ENCODE results near the gene PRAC2.

The PRAC2 gene

DNA sequence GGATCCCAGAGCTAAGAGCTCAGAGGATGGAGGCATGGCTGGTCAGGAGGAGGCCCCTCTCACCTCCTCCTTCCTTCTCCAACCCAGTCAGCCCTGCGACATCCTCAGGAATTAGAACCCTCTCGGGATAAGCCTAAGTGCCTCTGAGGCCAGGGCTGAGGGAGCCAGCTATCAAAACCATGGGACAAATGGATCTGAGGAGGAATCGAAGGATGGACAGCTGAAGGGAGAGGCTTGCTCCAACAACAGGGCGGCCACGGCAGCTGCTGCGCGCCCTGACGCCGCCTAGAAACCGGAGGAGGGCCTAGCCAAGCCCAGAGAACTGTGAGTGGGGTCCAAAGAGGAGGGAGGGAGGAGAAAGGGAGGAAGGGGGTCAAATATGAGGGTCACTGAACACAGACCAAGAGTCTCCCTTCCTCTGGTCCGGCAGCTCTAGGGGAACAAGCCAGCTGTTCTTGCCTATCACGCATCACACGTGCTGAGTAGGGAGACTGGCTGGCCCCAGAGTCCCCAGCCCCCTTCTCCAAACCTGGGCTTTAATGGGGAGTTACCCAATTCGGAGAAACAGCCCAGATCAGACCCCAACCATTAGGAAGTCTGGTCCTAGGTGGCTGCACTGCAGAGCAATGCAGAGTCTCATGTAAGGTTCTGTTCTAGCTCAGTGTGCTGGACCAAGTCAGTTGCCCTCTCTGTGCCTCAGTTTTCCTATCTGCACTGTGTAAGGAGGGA is 11.5 kb downstream of the PRAC2 start:
- no peak for DNase-seq

- no peak for DNase-seq
Measured at GRCh38 chr17:48735062-48735351, 12.0 kb downstream of the PRAC2 start.

DNA sequence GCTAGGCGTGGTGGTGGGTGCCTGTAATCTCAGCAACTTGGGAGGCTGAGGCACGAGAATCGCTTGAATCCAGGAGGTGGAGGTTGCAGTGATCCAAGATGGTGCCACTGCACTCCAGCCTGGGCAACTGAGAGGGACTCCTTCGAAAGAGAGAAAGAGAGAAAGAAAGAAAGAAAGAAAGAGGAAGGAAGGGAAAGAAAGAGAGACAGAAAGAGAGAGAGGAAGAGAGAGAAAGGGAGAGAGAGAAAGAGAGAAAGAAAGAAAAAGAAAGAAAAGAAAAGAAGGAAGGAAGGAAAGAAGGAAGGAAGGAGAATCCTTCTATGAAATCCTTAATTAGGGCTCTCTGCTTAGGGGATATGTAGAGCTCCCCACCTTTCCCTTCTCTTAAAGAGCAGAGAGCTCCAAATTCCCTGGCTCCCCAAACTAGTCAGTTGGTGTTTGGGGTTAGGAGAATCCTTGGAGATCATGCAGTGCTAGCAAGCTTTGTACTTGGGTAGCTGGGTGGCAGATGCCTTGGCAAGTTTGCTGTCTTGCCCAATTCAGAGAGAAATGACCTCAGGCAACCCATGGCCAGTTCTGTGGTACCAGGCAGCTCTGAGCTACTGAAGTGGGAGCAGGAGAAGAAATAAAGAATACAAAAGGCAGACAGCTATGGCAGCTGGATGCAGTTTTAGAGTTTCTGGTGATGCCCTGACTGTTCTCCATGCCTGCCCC is 14.5 kb downstream of the PRAC2 start:
- no peak for DNase-seq

- no peak for DNase-seq
Measured at GRCh38 chr17:48738424-48738802, 15.4 kb downstream of the PRAC2 start.

GRCh38 chr17:48738803-48739526 is 16.0 kb downstream of the PRAC2 start:
- no peak for DNase-seq

DNA sequence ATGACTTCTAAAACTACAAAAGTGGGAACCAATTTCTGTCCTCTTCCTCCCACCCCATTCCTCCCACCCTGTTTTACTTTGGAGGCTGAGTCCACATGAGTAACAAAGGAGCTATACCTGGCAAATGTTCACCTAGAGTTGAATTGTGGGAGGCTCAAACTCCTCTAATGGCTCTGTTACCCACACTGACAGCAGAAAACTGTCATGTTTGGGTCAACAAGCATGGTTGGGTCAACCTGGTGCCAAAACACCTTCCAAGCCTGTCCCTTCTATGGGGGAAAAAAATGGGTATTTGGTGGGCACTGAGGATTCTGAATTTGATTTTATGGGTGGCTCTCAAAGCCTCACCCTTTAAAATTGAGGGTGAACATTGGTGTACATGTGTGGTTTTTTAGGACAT is 17.6 kb downstream of the PRAC2 start:
- DNase-seq, result no peak

- DNase-seq, result no peak
Measured at GRCh38 chr17:48745381-48746275, 22.6 kb downstream of the PRAC2 start.

DNA sequence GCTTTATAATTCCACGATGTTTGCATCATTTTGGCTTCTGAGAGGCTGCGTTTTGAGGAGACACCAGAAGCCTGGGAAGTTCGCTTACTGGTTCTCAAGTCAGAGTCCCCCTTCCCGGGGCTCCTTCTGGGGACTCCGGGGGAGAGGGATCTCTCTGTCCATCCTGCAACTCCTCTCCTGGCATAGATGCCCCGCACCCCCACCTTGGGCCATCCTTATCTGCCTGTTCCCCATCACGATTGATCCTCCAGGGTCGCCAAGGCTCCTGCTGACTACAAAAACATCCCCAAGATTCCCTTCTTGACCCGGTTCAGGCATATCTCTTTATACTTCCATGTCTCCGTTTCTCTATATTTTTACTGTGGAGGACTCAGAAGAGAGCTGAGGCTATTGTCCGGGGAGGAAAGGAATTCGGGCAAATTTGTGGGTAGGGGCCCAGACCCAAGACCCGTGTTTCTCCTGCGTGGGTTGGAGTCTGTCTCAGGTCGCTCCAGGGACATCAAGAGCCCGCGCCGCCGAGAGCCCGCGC is 24.0 kb downstream of the PRAC2 start:
- DNase-seq, result no peak

DNA sequence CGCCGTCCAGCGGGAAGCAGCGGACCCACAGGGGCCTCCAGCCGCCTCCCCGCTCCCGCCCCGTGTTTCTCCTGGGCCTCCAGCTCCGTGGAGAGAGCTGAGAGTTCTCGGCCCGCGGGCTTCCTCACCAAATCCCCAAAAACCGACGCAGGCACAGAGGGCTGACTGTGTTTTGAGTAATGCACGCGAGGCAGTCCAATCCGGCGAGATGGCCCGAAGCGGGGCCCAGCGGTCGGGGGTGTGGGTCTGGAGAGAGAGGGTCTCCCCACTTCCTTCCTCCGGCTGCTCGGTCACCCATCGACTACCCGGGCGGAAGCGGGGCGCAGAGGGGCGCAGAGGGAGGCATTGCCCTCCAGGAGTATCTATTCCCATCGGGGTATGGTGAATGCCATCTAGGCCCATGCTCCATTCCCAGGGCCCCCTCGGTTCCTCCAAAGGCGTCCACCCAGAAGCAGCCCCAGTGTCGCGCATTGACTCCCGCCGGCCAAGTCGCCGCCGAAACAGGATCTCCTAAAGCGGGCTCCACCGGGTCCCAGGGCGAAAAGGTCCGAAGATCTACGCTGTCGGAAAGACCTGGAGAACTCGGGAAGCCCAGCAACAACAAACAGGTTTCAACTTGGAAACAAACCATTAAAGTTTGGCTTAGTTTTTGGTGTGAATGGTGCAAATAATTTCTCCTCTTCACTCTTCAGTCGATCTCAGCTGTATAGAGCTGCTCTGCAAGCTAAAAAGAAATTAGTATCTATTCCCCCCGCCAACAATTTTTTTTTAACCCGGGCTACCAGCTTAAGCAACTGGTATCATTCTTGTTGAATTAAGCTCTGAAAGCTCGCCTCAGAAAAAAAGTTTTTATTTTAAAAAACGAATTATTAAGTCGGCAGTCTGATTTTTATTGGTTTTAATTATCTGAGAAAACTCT is 24.7 kb downstream of the PRAC2 start:
- no peak for DNase-seq

DNA sequence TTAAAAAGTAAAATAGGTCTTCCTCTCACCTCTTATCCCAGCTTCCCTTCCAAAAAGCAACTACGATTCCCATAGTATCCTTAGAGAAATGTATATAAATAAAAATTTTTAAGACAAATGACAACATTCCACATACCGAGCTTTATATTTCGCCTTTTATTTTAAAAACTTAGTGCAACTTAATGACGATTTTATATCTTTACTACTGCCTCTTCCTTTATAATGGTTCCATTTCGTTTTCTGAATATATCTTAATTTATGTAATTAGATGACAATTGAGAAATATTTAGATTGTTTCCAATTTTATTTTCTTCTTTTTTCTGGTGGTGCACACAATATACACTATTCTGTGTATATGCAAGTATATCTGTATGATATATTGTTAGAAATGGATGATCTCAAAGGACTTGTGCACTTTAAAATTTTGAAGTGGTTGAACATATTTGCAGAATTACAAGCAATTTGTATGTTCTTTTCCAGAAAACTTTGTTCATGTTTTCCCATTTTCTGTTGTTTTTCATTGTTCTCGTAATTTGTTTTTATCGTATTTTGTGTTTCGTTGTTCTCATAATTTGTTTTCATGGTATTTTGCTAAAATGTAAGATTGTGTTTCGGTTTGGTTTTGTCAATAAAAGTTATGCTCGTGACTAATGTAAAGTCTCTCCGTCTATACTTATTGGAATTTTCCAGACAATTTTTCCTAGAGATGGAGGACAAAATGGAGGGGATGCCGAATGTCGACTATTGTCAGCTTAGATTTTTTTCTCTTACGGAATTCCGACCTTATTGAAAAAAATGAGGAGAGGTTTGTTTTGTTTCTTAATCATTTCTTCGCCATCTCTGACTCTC is 26.0 kb downstream of the PRAC2 start:
- DNase-seq, result no peak

DNA sequence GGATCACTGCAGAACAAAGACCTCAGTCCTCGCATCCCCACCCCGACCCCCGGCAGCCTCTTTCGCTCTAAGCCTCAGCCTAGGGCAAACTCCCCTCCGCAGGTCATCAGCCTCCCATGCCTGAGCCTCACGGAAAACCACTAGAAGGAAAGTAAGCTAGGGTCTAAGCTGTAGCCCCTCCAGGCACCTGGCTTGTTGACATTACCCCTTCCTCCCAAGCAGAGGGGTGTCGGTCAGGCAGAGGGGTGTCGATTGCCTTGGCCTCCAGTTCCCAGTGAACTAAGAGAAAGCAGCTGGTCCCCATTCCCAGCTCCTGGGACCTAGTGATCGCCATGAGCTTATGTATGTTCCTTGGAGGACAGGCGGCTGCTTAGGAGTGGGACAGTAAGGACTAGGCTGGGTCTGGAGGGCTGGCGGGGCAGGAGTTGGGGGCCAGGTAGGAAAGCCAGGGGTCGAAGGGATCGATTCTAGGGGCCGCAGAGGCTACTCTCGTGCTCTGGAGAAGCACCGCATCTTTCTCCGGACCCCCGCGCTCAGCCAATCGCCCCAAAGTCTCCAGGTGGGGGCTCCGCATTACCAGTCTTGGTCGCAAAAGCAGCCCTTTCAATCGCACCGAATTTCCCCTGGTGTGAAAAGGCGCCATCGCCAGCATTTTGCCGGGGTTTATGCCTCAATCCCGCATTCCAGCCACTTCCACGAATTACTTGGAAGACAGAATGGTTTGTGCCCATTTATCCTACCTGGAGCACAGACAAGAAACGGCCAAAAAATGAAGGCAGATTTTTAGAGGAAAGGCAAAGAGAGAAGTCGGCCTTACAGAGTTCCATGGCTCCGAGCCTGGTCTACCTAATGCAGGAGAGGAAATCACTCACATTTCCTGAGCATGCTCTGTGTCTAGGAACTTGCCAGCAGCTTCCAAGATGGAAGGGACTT is 26.9 kb downstream of the PRAC2 start:
- DNase-seq, result no peak

GRCh38 chr17:48751172-48751571 is 28.2 kb downstream of the PRAC2 start:
- no peak for DNase-seq

- DNase-seq, result no peak
Measured at GRCh38 chr17:48751733-48752398, 28.9 kb downstream of the PRAC2 start.

- no peak for DNase-seq
Measured at GRCh38 chr17:48752399-48753288, 29.7 kb downstream of the PRAC2 start.

DNA sequence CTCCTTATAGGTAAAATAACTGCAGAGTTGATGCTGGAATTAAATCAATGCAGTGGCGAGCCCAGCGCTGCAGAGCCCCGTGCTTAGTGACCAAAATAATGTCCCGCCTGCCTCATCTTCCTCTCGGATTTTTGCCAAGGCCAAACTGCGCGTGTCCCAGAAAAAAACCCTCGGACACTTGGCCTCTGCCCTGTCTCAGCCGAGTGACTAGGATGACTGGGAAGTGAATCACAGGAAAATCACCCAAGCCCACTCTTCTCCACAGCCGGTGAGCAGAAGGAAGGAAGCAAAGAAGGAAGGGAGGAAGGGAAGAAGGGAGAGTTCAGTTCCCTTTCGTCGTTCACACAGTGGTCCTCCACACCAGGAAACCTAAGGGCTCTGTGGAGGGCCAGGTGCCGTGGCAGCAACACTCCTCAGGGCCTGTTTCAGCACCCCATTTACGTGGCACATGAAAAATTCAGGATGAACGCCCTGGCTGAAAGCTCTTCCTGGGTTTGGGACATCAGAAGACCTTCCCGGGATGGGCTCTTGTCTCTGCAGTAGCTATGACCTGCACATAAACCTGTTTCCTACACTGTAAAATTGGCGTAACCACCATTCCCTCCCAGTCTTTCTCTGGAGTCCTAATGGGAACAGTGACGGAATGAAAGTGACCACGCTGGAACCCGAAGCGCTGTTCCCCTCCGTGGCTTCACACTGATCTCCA is 31.0 kb downstream of the PRAC2 start:
- no peak for DNase-seq

- no peak for DNase-seq
Measured at GRCh38 chr17:48754500-48755261, 31.7 kb downstream of the PRAC2 start.

GRCh38 chr17:48755356-48755755 is 32.4 kb downstream of the PRAC2 start:
- DNase-seq, result no peak
